HG02884 (cell line): ENCODE results near the gene CLEC19A.

Experiments used
- ATAC-seq: cut with Tn5 transposase; IDR thresholded peaks from one replicate; pipeline ENCODE4 v1.9.1; 2021; ENCODE audit warnings: mild to moderate bottlenecking, moderate library complexity; ENCODE audit not compliant: unreplicated experiment

CLEC19A gene

DNA sequence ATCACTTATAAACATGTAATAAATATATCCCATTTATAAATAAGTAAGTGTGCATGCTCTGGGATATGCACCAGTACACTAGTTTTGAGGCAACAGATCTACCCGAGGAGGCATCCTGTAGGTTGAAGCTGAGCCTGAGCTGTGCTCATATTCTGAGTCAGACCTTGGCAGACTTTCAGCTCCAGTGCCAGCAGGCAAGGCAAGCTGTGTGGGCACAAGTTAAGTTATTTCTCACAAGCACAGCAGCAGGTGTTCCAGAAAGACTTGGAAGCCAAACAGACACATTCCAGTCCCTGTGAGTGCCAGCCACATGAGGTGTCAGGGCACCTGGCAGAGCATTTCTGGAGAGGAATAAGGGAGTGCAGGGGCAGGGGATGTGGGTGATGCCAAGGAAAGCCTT lies 1.3 kb upstream of the CLEC19A start:
- no peak for ATAC-seq

DNA sequence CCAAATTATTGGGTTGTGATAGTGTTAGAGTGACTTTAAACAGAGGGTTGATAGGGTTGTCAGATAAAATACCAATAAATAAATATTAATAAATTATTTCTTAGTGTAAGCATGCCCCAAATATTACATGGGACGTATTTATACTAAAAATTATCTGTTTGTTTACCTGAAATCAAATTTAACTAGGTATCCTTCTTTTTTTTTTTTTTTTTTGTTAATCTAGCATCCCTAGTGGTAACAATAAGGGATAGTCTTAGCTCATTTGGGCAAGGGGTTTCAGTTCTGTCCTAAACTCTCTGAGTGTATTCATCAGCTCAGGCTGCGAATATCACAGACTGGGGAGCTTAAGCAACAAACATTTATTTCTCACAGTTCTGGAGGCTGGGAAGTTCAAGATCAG lies 1.3 kb downstream of the CLEC19A start:
- ATAC-seq = no peak

DNA sequence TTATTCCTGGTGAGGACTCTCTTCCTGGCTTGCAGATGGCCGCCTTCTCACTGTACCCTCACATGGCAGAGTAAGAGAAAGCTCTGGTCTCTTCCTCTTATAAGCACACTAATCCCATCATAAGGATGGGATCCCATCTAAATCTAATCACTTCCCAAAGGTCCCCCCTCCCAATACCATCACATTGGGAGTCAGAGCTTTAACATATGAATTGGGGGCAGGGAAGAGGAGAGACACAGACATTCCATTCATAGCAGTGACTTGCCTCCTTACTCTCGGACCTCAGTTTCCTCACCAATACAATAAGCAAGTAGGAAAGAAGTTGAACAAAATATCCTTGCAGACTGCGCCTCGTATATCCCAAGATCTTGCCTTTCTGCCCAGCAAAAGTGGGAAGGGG lies 1.7 kb downstream of the CLEC19A start:
- no peak for ATAC-seq

DNA sequence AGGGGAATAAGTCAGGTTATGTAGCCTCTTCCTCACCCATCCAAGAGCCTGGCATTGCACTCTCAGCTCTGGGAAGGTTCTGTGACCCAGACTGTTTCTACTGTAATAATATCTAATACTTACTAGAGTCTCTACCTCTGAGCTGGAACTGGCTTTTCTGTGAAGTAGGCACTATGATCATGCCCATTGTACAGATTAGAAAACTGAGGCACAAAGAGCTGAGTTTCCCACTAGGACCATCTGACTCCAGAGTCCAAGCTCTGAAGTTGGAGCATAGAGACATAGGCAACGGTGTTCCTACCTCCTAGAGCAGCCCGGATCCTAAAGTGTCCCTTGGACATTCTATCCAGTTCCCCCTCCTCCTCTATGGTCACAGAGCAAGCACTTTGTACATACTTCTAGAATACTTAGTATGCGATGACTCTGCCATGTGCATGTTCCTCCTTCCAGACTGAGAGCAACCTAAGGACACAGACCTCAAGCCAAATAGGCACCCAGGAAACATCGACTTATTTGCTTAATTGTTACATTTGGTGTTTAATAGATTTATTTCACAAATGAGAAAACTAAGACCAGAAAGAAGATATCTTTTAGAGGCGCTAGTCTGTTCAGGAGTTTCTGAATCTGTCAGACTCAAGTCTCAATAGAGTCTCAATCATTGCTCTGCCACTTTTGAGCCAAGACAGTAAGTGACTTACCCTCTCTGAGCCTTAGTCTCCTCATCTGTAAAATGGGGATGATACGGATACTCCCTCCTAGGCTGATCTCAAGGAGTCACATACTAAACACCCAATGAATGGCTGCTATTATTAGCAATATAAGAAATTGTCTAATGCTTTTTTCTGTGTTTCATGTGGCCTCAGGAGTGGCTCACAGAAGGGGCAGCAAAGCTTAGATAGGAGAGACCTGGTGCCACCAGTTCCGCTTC lies 3.6 kb downstream of the CLEC19A start:
- ATAC-seq = no peak

DNA sequence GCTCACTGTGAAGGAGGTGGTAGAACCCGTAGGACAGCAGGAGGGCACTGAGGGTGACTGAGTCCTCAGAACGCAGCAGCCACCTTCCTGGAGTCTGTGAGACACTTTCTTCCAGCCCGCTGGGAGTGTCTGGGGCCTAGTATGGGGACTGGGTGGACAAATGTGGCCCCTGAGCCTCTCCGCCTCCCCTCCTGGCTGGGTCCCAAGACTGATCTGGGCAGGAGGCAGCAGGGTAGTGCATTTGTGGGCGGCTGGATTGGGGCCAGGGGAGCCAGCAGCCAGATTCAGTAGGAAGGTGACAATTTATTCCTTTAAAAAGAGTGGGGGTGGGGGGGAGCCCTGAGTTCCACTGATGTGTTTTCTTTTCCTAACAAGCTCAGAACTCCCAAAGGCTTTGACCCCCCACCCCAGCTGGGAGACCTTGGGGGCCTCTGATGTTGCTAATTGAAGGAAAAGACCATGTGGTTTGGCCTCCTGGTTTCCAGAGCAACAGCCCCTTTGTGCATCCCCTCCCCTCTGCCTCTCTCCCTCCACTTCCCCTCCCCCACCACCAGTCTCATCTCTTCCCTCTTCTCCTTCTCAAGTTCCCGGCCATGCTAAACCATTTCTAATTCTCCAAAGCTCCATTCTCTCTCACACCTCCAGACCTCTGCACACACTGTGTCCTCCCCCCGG lies 4.4 kb downstream of the CLEC19A start:
- ATAC-seq = no peak

DNA sequence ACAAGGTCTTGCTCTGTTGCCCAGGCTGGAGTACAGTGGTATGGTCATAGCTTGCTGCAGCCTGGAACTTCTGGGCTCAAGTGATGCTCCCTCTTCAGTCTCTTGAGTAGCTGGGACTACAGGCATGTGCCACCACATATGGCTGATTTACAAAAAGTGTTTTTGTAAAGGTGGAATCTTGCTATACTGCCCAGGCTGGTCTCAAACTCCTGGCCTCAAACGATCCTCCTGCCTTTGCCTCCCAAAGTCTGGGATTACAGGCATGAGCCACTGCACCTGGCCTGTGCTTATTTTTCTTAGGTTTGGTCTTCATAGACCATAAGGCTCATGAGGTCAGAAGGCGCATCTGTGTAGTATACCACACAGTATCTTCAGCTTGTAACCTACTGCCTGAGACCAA lies 5.3 kb downstream of the CLEC19A start:
- ATAC-seq = no peak

DNA sequence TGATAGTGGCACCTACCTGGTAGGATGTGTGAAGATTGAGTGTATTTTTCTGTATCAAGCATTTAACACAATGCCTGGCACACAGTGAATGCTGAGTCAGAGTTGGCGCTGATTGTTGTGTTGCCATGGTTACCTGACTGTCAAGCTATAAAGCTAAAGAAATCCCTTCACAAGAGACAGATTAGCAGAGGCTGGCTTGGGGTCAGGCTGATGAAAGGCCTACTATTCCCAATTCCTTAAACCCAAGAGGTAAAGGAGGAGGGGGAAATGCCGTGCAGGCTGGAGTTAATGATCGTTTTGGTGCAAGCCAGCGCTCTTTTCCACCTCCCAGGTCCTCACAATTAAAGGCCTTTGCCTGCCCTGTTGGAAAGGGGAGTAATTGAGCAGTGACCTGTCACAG lies 5.9 kb downstream of the CLEC19A start:
- ATAC-seq = no peak

DNA sequence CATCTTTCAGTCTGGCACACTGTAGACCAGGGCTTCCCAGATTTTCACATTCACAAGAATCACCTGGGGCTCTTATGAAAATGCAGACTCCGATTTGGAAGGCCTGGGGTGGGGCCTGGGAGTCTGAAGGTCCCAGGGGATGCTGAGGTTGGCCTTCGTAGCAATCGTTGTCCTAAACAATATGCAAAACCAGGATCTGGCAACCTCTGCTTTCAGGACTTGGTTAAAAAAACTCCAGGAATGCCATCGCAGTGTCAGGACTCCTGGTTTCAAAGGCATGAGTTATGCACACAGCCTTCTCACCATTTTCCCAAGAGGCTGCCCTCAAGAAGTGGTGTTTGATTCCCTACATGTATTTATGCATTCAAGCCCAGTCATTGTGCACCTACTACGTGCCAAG lies 6.7 kb downstream of the CLEC19A start:
- no peak for ATAC-seq

DNA sequence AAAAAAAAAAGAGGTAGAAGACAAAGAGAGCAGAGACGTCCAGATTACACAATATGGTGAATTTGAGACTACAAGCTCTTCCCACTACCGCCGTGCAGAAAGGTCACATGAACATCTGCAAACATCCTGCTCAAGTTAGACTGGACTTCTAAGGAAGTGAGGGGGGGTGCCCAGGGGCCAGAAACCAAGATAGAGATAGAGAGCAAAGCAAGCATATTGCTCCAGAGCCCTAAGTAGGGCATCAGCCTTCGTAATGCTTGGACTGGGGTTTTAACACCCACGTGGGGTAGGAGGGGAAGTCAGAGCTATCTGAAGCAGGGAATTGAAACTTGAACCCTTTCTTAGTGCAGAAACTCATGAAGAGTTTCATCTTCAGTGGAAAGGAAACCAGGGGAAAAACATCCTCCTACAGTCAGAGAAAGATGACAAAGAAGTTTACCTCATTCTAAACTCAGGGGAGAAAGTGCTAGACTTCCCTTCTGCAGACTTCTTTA lies 8.7 kb downstream of the CLEC19A start:
- ATAC-seq = peak; percentile 92

DNA sequence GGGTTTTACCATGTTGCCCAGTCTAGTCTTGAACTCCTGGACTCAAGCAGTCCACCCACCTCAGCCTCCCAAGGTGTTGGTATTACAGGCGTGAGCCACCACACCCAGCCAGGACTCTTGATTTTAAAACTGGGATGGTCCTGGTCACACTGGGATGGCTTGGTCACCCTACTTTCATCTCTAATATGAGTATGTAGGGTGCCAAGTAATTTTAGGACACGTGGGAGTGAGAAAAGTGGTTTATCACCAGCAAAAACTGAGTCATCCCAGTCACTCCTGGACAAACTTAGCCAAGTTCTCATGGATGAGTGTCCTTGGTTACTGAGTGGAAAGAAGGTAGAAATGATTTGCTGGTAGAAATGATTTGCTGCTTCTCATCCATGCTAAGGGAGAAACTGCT lies 9.9 kb downstream of the CLEC19A start:
- ATAC-seq = no peak

DNA sequence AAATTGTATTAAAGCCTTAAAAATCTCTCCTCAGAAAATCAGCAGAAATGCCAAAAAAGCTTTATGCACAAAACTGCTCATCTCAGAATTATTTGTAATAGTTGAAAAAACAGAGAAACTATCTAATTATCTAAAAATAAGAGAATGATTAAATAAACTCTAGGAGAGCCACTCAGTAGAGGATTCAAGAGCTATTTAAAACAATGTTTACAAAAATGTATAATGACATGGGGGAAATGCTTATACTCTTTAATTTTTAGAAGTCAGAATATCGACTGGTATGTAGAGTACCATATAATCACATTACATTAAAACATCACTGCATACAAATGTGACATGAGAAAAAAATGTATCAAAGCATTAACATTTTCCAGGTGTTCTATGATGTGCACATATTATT lies 11.9 kb downstream of the CLEC19A start:
- ATAC-seq = no peak

DNA sequence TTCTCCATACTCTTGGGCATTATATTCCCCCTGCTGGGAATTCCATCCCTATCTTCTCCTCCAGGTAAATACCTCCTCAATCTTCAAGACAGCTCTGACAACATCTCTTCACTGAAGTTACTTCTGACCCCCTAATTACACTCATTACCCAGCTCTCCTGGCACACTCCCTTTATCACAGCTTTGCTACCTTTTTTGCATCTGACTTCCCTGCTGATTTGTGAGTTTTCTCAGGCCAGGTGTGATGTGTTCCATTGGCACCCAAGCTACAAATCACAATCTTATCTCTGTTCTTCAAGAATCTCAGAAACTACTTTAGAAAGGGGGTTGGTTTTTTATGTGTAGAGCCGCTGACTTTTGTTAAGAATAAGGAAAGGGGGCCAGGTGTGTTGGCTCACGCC lies 14.0 kb downstream of the CLEC19A start:
- ATAC-seq = no peak

DNA sequence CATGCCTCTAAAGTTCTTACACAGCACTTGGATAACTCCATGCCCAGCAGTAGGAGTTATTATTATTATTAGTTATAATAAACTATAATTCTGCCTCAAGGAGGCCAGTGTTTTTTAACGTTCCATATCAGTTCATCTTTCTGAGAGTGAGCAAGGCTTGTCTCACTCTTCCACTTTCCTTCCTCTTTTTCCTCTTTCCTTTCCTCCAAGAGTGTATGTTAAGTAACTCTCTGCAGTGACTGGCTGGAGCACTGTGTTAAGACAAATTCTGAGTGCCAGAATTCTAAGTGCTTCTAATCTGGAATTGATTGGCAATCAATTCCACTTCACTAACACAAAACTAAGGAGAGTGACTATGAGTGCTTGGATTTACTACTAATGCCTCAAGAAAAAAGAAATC lies 16.4 kb downstream of the CLEC19A start:
- no peak for ATAC-seq

DNA sequence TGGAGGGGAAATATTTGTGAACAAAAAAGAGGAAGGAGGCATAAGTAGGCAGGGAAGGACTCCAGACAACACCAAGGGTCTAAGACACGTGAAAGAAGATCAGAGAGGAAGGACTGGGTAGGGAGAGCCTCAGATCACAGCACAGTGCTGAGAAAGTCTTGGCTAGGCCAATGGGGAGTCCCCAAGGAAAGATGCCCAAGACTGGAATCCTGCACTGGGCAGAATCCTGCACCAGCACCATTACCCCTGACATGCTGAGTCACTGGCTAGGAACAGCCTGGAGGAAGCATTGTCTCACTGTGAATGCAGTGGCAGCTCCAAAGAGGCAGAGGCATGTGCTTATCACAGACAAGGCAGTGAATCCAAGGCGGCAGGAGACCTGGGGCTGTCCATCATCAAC lies 19.2 kb downstream of the CLEC19A start:
- ATAC-seq = no peak

DNA sequence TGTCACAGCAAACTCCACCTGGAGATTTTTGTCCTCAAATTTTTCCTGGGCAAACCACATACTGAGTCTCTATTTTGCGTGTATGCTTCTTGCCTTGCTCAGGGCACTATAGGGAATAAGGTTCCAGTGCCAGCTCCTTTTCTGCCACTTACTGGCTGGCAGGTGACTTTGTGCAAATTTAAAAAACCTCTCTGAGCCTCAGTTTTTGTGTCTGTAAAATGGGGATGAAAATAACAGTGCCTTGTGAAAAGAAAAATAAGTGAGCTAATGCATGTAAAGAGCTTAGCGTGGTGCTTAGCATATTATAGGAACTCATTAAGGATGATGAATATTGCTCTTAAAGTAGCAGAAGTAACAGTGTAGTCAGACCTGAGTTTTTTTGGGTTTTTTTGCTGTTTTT lies 19.9 kb downstream of the CLEC19A start:
- ATAC-seq = no peak

DNA sequence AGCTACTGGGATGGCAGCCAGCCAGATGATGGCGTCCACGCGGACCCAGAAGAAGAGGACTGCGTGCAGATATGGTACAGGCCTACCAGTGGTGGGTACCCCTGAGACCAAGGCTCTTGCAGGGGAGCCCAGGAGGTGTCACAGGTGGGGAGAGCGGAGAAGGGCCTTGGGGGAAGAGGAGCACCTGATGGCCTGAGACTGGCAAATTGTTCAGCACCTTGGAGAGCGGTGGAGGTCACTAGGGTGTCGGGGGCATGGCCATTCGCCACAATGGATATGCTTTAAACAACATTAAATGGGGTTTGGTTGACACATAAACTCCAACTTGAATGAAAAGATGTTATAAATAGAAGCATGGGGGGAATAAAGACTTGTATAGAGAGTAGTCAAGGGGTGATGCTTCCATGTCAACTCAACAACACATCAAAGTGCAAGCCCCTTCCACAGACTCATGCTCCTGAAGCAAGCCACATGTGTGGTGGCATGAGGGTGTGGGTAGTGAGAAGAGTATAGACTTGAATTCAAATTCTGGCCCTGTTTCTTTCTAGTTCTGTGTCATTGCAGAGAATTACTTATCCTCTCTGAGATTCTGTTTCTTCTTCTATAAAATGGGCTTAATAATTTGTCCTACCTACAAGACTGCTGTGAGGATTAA lies 22.2 kb downstream of the CLEC19A start:
- no peak for ATAC-seq

DNA sequence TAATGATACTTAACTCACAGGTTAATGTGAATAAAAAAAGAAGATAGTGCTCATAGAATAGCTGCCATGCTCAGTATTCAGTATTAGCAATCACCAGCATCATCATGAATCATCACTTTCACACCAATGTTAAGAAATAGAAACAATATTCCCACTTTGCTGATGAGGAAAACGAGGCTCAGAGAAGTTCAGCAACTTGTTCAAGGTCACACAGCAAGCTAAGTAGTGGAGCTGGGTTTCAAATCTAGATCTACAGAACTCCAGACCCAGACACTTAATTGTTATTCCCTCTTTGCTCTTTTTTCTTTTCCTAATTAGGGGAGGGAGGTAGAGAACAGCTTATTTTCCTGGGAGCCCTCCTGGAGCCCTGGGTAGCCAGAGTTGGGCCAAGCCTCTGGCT lies 22.9 kb downstream of the CLEC19A start:
- no peak for ATAC-seq

DNA sequence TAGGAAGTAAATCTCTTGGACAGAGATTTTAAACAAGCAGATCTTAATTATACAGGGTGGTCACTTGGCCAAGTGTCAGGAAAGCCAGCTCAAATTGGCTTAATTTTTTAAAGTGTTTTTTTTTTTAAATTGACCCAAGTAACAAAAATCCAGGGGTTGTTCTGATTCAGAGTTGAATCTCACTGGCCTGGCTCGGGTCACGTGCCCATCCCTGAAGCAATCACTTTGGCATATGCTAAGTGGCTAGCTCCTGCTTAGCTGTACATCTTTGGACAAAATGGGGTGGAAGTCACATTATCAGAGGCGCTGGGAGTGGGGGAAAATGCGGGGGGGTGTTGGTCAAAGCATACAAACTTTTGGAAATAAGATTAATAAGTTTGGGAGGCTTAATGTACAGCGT lies 23.6 kb downstream of the CLEC19A start:
- no peak for ATAC-seq

DNA sequence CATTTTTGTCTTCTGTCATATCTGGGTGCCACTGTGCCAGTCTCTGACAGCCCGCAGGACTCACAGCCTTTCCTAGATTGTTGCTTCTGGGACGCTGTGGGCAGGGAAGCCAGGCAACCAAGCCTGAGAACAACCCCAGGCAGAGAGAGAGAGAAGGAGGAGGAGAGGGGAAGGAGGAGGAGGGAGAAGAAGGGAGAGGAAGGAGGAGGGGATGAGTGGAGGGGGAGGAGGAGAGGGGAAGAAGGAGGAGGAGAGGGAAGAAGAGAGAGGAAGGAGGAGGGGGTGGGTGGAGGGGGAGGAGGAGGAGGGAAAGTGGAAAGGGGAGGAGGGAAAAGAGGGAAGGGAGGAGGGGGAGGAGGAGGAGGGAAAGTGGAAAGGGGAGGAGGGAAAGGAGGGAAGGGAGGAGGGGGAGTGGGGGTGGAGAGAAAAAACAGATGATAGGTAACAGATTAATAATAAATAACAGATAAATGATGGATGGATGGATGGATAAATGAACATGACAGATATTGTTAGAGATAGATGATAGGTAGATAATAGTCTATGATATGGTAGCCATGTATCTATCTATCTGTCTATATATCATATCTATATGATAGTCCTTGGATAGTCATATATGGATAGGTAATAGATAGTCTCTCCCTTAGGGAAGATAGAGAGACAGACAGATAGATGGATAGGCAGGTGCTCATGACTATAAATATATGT lies 29.3 kb downstream of the CLEC19A start:
- ATAC-seq = no peak

DNA sequence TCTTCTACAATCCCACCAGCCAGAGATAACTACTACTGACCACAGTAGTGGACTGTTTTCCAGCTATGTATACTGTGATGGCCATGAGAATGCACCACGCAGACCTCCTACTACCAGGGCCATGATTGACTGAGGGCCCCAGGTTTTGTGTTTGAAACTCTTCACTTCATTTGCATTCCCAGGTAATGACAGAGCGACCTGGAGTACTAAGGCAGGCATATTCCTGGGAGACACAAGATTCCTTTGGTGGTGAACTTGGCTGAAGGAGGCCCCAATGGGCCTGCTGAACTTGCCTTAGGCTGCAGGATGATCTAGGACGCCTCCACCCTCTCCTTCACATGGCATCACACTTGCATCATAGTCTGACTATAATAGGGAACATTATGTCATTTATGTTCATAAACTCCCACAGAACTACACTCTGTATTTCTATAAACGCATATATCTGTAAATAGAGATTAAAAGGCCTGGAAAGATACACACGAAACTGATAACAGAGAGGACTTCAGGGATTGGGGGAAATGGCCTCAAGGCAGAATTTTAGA lies 30.4 kb downstream of the CLEC19A start:
- ATAC-seq = no peak

DNA sequence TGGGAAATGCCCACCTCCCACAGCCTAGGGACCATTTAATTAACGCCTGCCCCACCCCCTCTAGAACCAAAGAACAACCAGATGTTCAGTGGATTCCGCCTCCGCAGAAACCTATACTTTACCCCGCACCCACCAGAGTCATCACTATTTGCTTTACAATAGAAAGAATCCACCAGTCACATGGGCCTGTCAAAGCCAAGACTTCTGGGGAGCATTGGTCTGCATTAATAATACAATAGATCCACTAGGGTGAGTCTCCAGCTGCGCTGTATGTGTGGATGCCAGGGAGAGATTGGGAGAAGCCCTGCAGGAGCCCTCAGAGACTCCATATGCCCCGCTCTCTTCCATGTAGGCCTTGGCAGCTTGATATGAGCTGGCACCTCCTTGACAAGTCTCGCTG lies 31.3 kb downstream of the CLEC19A start:
- no peak for ATAC-seq
